HG02610 (cell line): ENCODE results near the gene MS4A8.

Experiments used
- ATAC-seq: cut with Tn5 transposase; IDR thresholded peaks from one replicate; pipeline ENCODE4 v1.9.1; 2021; ENCODE audit warnings: mild to moderate bottlenecking, moderate library complexity; ENCODE audit not compliant: unreplicated experiment

MS4A8 gene

DNA sequence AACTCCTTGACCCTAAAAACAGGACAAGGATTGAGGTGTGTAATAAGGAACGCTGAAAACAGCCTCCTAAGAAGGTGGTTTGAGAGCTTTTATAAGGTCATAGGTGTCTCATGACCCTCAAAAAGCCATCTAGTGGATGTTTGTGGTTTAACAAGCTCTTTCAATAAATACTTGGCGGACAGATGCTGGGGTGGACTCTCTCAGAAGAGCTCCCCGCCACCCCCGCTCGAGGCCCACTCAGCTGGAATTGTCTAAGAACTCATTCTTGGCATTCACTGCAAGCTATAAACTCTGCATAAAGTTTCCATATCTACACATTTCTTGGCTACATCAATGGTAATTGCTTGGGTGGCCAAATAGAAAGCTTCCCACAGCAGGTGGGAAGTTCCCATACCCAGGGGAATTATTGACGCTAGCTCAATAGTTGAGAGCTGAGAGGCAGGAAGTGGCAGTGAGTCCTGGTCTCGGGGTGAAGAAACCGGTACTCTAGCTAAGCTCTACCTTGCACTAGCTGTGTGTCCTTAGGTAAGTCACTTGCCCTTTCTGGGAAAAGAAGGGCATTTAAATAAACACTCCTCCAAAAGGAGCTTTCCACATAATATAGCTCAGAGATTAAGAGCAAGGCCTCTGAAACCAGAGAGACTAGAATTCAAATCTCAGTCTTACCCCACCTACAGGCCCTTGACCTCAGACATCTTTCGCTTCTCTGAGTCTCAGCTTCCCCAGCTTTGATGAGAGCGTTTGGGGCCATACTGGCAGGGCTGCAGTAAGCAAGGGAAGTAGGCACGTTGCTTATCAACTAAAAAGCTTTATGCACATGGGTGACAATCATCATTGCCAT is 63.7 kb downstream of the MS4A8 start:
- peak; percentile 61 for ATAC-seq

GRCh38 chr11:60763692-60764369 is 64.4 kb downstream of the MS4A8 start:
- peak; percentile 47 for ATAC-seq

DNA sequence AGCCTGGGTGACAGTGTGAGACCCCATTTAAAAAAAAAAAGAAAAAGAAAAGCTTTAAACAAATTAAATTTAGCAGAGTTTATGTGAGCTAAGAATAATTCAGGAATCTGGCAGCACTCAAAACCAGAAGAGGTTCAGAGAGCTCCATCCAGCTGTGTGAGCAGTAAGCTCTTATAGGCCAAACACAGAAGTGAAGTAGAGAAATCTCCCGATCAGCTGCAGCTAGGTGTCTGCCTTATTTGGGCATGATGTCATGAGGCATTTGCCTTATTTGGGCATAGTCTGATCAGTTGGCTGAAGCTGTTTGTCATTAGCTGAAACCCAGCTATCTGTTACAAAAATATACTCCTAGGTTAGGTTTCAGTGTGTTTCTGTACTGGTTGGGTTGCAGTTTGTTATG is 65.5 kb downstream of the MS4A8 start:
- ATAC-seq, result peak; percentile 35

DNA sequence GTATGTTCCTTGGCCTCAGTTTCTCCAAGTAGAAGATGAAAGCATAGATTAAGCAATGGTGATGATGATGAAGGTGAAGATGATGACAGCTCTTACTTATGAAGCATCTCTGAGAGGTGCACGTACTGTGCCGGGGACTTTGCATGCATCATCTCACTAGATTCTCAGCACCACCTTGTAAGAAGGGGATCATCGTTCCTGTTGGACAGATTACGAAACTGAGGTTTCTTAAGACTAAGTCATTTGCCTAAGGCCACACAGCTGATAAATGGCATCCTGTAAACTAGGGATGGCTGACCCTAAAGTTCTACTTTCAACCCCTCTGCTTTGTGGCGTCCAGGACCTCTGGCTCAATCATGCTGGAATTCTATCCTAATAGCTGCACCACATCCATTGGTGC is 65.9 kb downstream of the MS4A8 start:
- no peak for ATAC-seq
